GM12864 (cell line): Measurements from ENCODE around the gene NPC1.
"Not testable (repeated sequence)": the region's sequence is repeated elsewhere in the genome, so short reads cannot be mapped to it uniquely, and the experiment has no call there.

Experiments
- DNase-seq: peaks from one replicate; pipeline ENCODE4 v3.0.0-alpha.2; 2011; ENCODE audit warnings: low read depth
- H3K4me3 ChIP-seq: 2 replicates; pipeline ENCODE4 v1.5.1; 2011; ENCODE audit warnings: mild to moderate bottlenecking, low read depth, low read length, control low read depth
- CTCF ChIP-seq: IDR thresholded peaks from 2 replicates; pipeline ENCODE4 v1.5.1; 2011; ENCODE audit warnings: low read depth, mild to moderate bottlenecking, moderate library complexity, low read length, control low read depth, inconsistent platforms; ENCODE audit errors: missing control alignments

The NPC1 gene

GRCh38 chr18:23619388-23619881 is 33.1 kb upstream of the NPC1 start:
- TF ChIP-seq CTCF = no peak
- no peak for DNase-seq
- H3K4me3 ChIP-seq = peak overlapping the region; percentile 24

- DNase-seq = no peak
- peak overlapping the region; percentile 24 for H3K4me3 ChIP-seq
- no peak for TF ChIP-seq CTCF
These were observed 32.6 kb upstream of the NPC1 start for GRCh38 chr18:23618862-23619387.

- no peak for TF ChIP-seq CTCF
- DNase-seq = no peak
- no peak overlapping the region for H3K4me3 ChIP-seq
These were observed 31.2 kb upstream of the NPC1 start for GRCh38 chr18:23617412-23618014.

- no peak for DNase-seq
- no peak overlapping the region for H3K4me3 ChIP-seq
- TF ChIP-seq CTCF = no peak
These were observed 30.0 kb upstream of the NPC1 start for GRCh38 chr18:23616258-23616657.

GRCh38 chr18:23614891-23615290 is 28.6 kb upstream of the NPC1 start:
- no peak for TF ChIP-seq CTCF
- DNase-seq = no peak
- no peak overlapping the region for H3K4me3 ChIP-seq

- no peak for DNase-seq
- TF ChIP-seq CTCF = no peak
- no peak overlapping the region for H3K4me3 ChIP-seq
These were observed 28.1 kb upstream of the NPC1 start for GRCh38 chr18:23614413-23614812.

- not testable (repeated sequence) for H3K4me3 ChIP-seq, DNase-seq
These were observed 26.8 kb upstream of the NPC1 start for GRCh38 chr18:23613091-23613475.
